Prostate gland (tissue), 2 donors: Measurements from ENCODE around the gene MC5R.

Source experiments
- POLR2A ChIP-seq: fragments of 450-650 bp; IDR thresholded peaks from one replicate; pipeline ENCODE4 v1.6.1; 2016; ENCODE audit warnings: antibody characterized with exemption, mild to moderate bottlenecking
- TF ChIP-seq, protein P1 (sequence below), 4 experiments: fragments of 200-600 bp in 2 of 4; fragments of 450-650 bp in 2 of 4; sonication (generic) in 2 of 4; IDR thresholded peaks; 1 replicate in 3 of 4; 2 replicates in 1 of 4; pipeline ENCODE4 v1.5.1; 2016 to 2019; ENCODE audit warnings: antibody characterized with exemption in 4 of 4, mild to moderate bottlenecking in 2 of 4, moderate library complexity in 2 of 4

- TF ChIP-seq, protein P1, sequence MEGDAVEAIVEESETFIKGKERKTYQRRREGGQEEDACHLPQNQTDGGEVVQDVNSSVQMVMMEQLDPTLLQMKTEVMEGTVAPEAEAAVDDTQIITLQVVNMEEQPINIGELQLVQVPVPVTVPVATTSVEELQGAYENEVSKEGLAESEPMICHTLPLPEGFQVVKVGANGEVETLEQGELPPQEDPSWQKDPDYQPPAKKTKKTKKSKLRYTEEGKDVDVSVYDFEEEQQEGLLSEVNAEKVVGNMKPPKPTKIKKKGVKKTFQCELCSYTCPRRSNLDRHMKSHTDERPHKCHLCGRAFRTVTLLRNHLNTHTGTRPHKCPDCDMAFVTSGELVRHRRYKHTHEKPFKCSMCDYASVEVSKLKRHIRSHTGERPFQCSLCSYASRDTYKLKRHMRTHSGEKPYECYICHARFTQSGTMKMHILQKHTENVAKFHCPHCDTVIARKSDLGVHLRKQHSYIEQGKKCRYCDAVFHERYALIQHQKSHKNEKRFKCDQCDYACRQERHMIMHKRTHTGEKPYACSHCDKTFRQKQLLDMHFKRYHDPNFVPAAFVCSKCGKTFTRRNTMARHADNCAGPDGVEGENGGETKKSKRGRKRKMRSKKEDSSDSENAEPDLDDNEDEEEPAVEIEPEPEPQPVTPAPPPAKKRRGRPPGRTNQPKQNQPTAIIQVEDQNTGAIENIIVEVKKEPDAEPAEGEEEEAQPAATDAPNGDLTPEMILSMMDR (IDR thresholded peaks at IDR 0.05): no peak
- no peak for TF ChIP-seq POLR2A
These were observed 14.9 kb upstream of the MC5R start for GRCh38 chr18:13809043-13809430.
